NCI-H82 (cell line): ENCODE measurements around the gene TRAF5.
A peak's percentile ranks its signal among the peaks of the same experiment; 100 is the strongest.
"Not testable (repeated sequence)": the region's sequence is repeated elsewhere in the genome, so short reads cannot be mapped to it uniquely, and the experiment has no call there.

Experiments used
- DNase-seq: peaks from one replicate; lab custom pipeline; 2025; lab: John Stamatoyannopoulos, UW

TRAF5 gene

GRCh38 chr1:211326528-211327345 is at the start of gene TRAF5:
TRAF5 (plus strand) TSS chr1:211326833; CDS start chr1:211353240, 26,407 bp downstream.
- DNase-seq: peak; percentile 77

- DNase-seq: no peak
Measured at GRCh38 chr1:211279340-211279739, 47.3 kb upstream of the TRAF5 start.

GRCh38 chr1:211280910-211281309 is 45.7 kb upstream of the TRAF5 start:
- no peak for DNase-seq

GRCh38 chr1:211281320-211282022 is 45.2 kb upstream of the TRAF5 start:
- no peak for DNase-seq

GRCh38 chr1:211282023-211282373 is 44.6 kb upstream of the TRAF5 start:
- no peak for DNase-seq

GRCh38 chr1:211285196-211285595 is 41.4 kb upstream of the TRAF5 start:
- DNase-seq: no peak

GRCh38 chr1:211287218-211287617 is 39.4 kb upstream of the TRAF5 start:
- peak; percentile 79 for DNase-seq

- DNase-seq: no peak
Measured at GRCh38 chr1:211292411-211292810, 34.2 kb upstream of the TRAF5 start.

- DNase-seq: no peak
Measured at GRCh38 chr1:211296396-211296795, 30.2 kb upstream of the TRAF5 start.

- DNase-seq: no peak
Measured at GRCh38 chr1:211305044-211305443, 21.6 kb upstream of the TRAF5 start.

- no peak for DNase-seq
Measured at GRCh38 chr1:211309617-211310016, 17.0 kb upstream of the TRAF5 start.

- DNase-seq: no peak
Measured at GRCh38 chr1:211313392-211313791, 13.2 kb upstream of the TRAF5 start.

- DNase-seq: no peak
Measured at GRCh38 chr1:211318576-211319280, 7.9 kb upstream of the TRAF5 start.

GRCh38 chr1:211319892-211320291 is 6.7 kb upstream of the TRAF5 start:
- no peak for DNase-seq

- DNase-seq: no peak
Measured at GRCh38 chr1:211320980-211321379, 5.7 kb upstream of the TRAF5 start.

- DNase-seq: not testable (repeated sequence)
Measured at GRCh38 chr1:211321646-211322045, 5.0 kb upstream of the TRAF5 start.

- peak; percentile 91 for DNase-seq
Measured at GRCh38 chr1:211323156-211324063, 3.2 kb upstream of the TRAF5 start.

GRCh38 chr1:211324992-211325775 is 1.4 kb upstream of the TRAF5 start:
- DNase-seq: no peak

- no peak for DNase-seq
Measured at GRCh38 chr1:211326140-211326527, 499 bp upstream of the TRAF5 start.

- DNase-seq: peak; percentile 81
Measured at GRCh38 chr1:211327346-211327921, 801 bp downstream of the TRAF5 start.
